Smooth muscle cell (in vitro differentiated cells): Measurements from ENCODE around the gene RBM33. TPM values are rescaled to one million over a fixed set of nuclear protein-coding genes. Genes with fewer than 3 reads are reported as not detected.
A peak's percentile ranks its signal among the peaks of the same experiment; 100 is the strongest.

Source experiments
- DNase-seq: peaks from one replicate; lab custom pipeline; 2025; ENCODE audit not compliant: unreplicated experiment; lab: John Stamatoyannopoulos, UW
- H2AFZ ChIP-seq: fragments of 200-600 bp; sonication (generic); 2 replicates; pipeline ENCODE4 v1.6.0; 2016; ENCODE audit warnings: antibody characterized with exemption, low read depth, mild to moderate bottlenecking
- H3F3A ChIP-seq: fragments of 200-600 bp; sonication (generic); 2 replicates; pipeline ENCODE4 v1.6.0; 2017; ENCODE audit warnings: antibody characterized with exemption, low read depth
- H3K27ac ChIP-seq: fragments of 200-600 bp; sonication (generic); 2 replicates; pipeline ENCODE4 v1.5.1; 2016; ENCODE audit warnings: low read depth, mild to moderate bottlenecking
- H3K27me3 ChIP-seq: fragments of 200-600 bp; sonication (generic); 2 replicates; pipeline ENCODE4 v1.6.1; 2016; ENCODE audit warnings: low read depth, mild to moderate bottlenecking
- H3K36me3 ChIP-seq: fragments of 200-600 bp; sonication (generic); 2 replicates; pipeline ENCODE4 v1.5.1; 2016; ENCODE audit warnings: low read depth
- H3K4me1 ChIP-seq: fragments of 200-600 bp; sonication (generic); 2 replicates; pipeline ENCODE4 v1.5.1; 2016; ENCODE audit warnings: low read depth
- H3K4me2 ChIP-seq: fragments of 200-600 bp; sonication (generic); 2 replicates; pipeline ENCODE4 v1.6.0; 2016; ENCODE audit warnings: mild to moderate bottlenecking
- H3K4me3 ChIP-seq: fragments of 200-600 bp; sonication (generic); 2 replicates; pipeline ENCODE4 v1.5.1; 2016; ENCODE audit warnings: mild to moderate bottlenecking
- H3K79me2 ChIP-seq: fragments of 200-600 bp; sonication (generic); 2 replicates; pipeline ENCODE4 v1.6.0; 2016; ENCODE audit warnings: low read depth, mild to moderate bottlenecking
- H3K9ac ChIP-seq: fragments of 200-600 bp; sonication (generic); 2 replicates; pipeline ENCODE4 v1.6.0; 2016; ENCODE audit warnings: low read depth
- H3K9me3 ChIP-seq: fragments of 200-600 bp; sonication (generic); replicated peaks from 2 replicates; pipeline ENCODE4 v1.5.1; 2016; ENCODE audit warnings: low read depth
- H4K20me1 ChIP-seq: fragments of 200-600 bp; sonication (generic); 2 replicates; pipeline ENCODE4 v1.6.0; 2016; ENCODE audit warnings: low read depth
- WGBS: methylation state at CpG from one replicate; pipeline ENCODE4 v1.1.7; 2016; ENCODE audit warnings: low lambda C conversion rate; 5-methylcytosine and 5-hydroxymethylcytosine counted together
- polyA plus RNA-seq: library from polyadenylated mRNA; unstranded; fragments of >200 nt; fragmentation: Nextera tagmentation; extraction: Ambion mirVana; gene quantifications from 2 replicates; pipeline ENCODE4 v1.2.1, GENCODE V29; 2016
- total RNA-seq: library from RNA; depleted of rRNA; stranded (reverse); fragments of >200 nt; gene quantifications from 2 replicates; pipeline ENCODE4 v1.2.3, GENCODE V29; 2014
- TF ChIP-seq, protein P1 (sequence below): fragments of 200-600 bp; sonication (generic); IDR thresholded peaks from 2 replicates; pipeline ENCODE4 v1.5.1; 2017; ENCODE audit warnings: borderline replicate concordance, mild to moderate bottlenecking, antibody characterized with exemption; ENCODE audit not compliant: insufficient read depth, poor library complexity, severe bottlenecking

Gene RBM33
- total and polyA plus RNA-seq, 2 experiments from 2014 or later = 22.5 to 25.3 TPM

- peak overlapping the region; percentile 73 for H3K4me2 ChIP-seq
- WGBS = 40% methylated on average over 6 of the region's 6 CpGs
These were observed 125.2 kb downstream of the RBM33 start for GRCh38 chr7:155769701-155770100.

DNA sequence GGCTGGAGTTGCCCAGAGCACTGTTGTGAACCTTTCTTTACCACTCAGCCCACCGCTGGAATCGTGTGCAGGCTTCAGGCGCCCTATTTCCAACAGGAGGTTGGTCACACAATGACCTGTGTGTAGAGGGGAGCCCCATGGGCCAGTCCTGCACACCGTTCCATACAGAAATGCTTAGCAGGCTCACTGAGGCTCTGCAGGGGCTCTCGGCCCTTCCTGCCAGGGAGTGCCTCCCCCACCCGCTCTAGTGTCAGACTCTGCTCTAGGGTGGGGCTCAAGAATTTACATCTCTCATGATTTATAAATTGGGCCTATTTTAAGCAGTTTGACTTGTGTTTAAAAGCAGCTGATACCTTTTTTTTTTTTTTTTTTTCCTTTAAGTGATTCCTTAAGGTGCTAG lies 125.8 kb downstream of the RBM33 start:
- TF ChIP-seq, protein P1, sequence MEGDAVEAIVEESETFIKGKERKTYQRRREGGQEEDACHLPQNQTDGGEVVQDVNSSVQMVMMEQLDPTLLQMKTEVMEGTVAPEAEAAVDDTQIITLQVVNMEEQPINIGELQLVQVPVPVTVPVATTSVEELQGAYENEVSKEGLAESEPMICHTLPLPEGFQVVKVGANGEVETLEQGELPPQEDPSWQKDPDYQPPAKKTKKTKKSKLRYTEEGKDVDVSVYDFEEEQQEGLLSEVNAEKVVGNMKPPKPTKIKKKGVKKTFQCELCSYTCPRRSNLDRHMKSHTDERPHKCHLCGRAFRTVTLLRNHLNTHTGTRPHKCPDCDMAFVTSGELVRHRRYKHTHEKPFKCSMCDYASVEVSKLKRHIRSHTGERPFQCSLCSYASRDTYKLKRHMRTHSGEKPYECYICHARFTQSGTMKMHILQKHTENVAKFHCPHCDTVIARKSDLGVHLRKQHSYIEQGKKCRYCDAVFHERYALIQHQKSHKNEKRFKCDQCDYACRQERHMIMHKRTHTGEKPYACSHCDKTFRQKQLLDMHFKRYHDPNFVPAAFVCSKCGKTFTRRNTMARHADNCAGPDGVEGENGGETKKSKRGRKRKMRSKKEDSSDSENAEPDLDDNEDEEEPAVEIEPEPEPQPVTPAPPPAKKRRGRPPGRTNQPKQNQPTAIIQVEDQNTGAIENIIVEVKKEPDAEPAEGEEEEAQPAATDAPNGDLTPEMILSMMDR = no peak
- peak overlapping the region; percentile 73 for H3K4me2 ChIP-seq
- 92% methylated on average over 6 of the region's 6 CpGs for WGBS

More at GRCh38 chr7:155769701-155770100, 125.2 kb downstream of the RBM33 start:
- H3K4me3 ChIP-seq = no peak overlapping the region
- peaks cover 69% of the 10 kb centered on the region for H4K20me1 ChIP-seq
- H3K79me2 ChIP-seq = no peaks in the 10 kb centered on the region
- H3K36me3 ChIP-seq = no peaks in the 10 kb centered on the region
- H3K4me1 ChIP-seq = no peaks in the 10 kb centered on the region
- H3K27me3 ChIP-seq = no peaks in the 10 kb centered on the region
- H2AFZ ChIP-seq = no peak overlapping the region
- peaks cover 4% of the 10 kb centered on the region for H3F3A ChIP-seq
- H3K27ac ChIP-seq = peak overlapping the region; percentile 94
- DNase-seq = no peak
- TF ChIP-seq, protein P1 = no peak
- peak overlapping the region; percentile 71 for H3K9ac ChIP-seq
- no peaks in the 10 kb centered on the region for H3K9me3 ChIP-seq

DNA sequence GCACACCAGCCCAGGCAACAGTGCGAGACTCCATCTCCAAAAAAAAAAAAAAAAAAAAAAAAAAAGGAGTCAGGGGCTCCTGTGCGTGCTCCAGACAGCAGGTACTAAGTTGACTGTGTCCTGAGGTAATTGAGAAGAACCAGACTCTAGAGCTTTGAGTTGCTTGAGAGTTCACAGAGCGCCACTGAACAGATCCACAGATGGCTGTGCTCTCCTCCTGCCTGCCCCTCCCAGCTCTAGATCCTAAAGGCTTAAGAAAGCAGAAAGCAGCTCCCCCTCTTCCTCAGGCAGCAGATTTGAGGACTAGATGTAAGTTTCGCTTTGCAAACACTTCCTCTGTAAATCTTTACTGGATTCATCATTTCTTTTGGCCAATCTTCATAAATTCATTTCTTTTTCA lies 129.1 kb downstream of the RBM33 start:
- Histone ChIP-seq H3K27me3 (no peaks in the 10 kb centered on the region), H3K27ac (no peak overlapping the region), H3K9ac (no peak overlapping the region), H3K4me3 (no peak overlapping the region), H3K4me1 (no peaks in the 10 kb centered on the region), H3K9me3 (no peaks in the 10 kb centered on the region), H3K36me3 (no peaks in the 10 kb centered on the region), H2AFZ (no peak overlapping the region), H3F3A (no peaks in the 10 kb centered on the region), H4K20me1 (peaks cover 47% of the 10 kb centered on the region), H3K4me2 (no peak overlapping the region), H3K79me2 (no peaks in the 10 kb centered on the region)
- TF ChIP-seq, protein P1 = no peak
- no peak for DNase-seq
- 69% methylated on average over 3 of the region's 4 CpGs for WGBS

More for the DNA sequence above, 125.8 kb downstream of the RBM33 start:
- Histone ChIP-seq H3K4me3 (no peak overlapping the region), H3K9ac (peak overlapping the region; percentile 36), H3F3A (no peaks in the 10 kb centered on the region), H4K20me1 (peaks cover 64% of the 10 kb centered on the region), H3K79me2 (no peaks in the 10 kb centered on the region), H2AFZ (no peak overlapping the region), H3K27me3 (no peaks in the 10 kb centered on the region), H3K27ac (peak overlapping the region; percentile 94), H3K9me3 (no peaks in the 10 kb centered on the region), H3K4me1 (no peaks in the 10 kb centered on the region), H3K36me3 (no peaks in the 10 kb centered on the region)
- no peak for DNase-seq

DNA sequence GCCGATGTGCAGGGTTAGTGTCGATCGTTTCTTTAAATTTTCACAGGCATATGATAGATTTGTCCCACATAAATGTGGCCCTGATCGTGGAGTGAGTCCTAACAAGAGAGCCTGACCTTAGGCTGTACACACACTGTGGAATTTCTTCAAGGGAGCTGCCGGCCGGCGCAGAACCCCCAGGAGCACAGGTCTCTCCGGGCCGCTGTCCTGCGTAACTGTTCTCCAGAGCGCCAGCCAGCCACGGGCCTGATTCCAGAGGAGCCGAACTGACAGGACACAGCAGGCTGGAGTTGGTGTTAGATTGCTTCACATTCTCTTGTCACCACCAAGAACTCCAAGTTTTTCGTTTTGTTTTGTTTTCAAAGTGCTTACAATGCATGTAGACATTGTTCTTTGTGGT lies 130.5 kb downstream of the RBM33 start:
- H3F3A ChIP-seq = no peaks in the 10 kb centered on the region
- 95% methylated on average over 14 of the region's 14 CpGs for WGBS
- no peak overlapping the region for H3K4me2 ChIP-seq
- DNase-seq = no peak
- peaks cover 50% of the 10 kb centered on the region for H4K20me1 ChIP-seq
- no peaks in the 10 kb centered on the region for H3K4me1 ChIP-seq
- no peak overlapping the region for H3K9ac ChIP-seq
- TF ChIP-seq, protein P1 = no peak
- H3K79me2 ChIP-seq = no peaks in the 10 kb centered on the region
- no peaks in the 10 kb centered on the region for H3K27me3 ChIP-seq
- H2AFZ ChIP-seq = no peak overlapping the region
- no peak overlapping the region for H3K4me3 ChIP-seq
- no peak overlapping the region for H3K27ac ChIP-seq
- no peaks in the 10 kb centered on the region for H3K36me3 ChIP-seq
- H3K9me3 ChIP-seq = no peaks in the 10 kb centered on the region
